Activated CD4-positive, alpha-beta T cell treated with anti-CD3 and anti-CD28 coated beads, Interleukin-2, amount 50 U/mL, for 4 hours (primary cell): ENCODE results near the gene EPHB1.

Experiments used
- DNase-seq, 2 experiments: peaks; one replicate each; pipeline ENCODE4 v3.0.0-alpha.2; 2020

The EPHB1 gene

GRCh38 chr3:134810052-134810435 lies 15.0 kb downstream of the EPHB1 start:
- no peak for DNase-seq

- DNase-seq, result no peak
These were observed 15.8 kb downstream of the EPHB1 start for GRCh38 chr3:134810850-134811249.

GRCh38 chr3:134813618-134814017 lies 18.6 kb downstream of the EPHB1 start:
- DNase-seq, result no peak

GRCh38 chr3:134815519-134815918 lies 20.5 kb downstream of the EPHB1 start:
- DNase-seq, result no peak

GRCh38 chr3:134816623-134817022 lies 21.6 kb downstream of the EPHB1 start:
- DNase-seq, result no peak

- DNase-seq, result no peak
These were observed 22.2 kb downstream of the EPHB1 start for GRCh38 chr3:134817297-134817696.

GRCh38 chr3:134820994-134821393 lies 25.9 kb downstream of the EPHB1 start:
- DNase-seq, result no peak

- no peak for DNase-seq
These were observed 27.0 kb downstream of the EPHB1 start for GRCh38 chr3:134822090-134822489.

- no peak for DNase-seq
These were observed 28.6 kb downstream of the EPHB1 start for GRCh38 chr3:134823679-134824078.

- DNase-seq, result no peak
These were observed 29.7 kb downstream of the EPHB1 start for GRCh38 chr3:134824791-134825190.

- DNase-seq, result no peak
These were observed 32.2 kb downstream of the EPHB1 start for GRCh38 chr3:134827213-134827612.

GRCh38 chr3:134829721-134830120 lies 34.7 kb downstream of the EPHB1 start:
- no peak for DNase-seq

- DNase-seq, result no peak
These were observed 37.5 kb downstream of the EPHB1 start for GRCh38 chr3:134832585-134832984.

- DNase-seq, result no peak
These were observed 38.5 kb downstream of the EPHB1 start for GRCh38 chr3:134833453-134834163.

- no peak for DNase-seq
These were observed 41.9 kb downstream of the EPHB1 start for GRCh38 chr3:134836921-134837320.

GRCh38 chr3:134838599-134838998 lies 43.5 kb downstream of the EPHB1 start:
- no peak for DNase-seq

GRCh38 chr3:134839422-134839821 lies 44.4 kb downstream of the EPHB1 start:
- no peak for DNase-seq

- DNase-seq, result no peak
These were observed 44.9 kb downstream of the EPHB1 start for GRCh38 chr3:134839990-134840389.

GRCh38 chr3:134840459-134840858 lies 45.4 kb downstream of the EPHB1 start:
- DNase-seq, result no peak

- no peak for DNase-seq
These were observed 51.0 kb downstream of the EPHB1 start for GRCh38 chr3:134846084-134846483.

GRCh38 chr3:134846911-134847317 lies 51.9 kb downstream of the EPHB1 start:
- no peak for DNase-seq

- no peak for DNase-seq
These were observed 52.3 kb downstream of the EPHB1 start for GRCh38 chr3:134847349-134847748.

- DNase-seq, result no peak
These were observed 54.5 kb downstream of the EPHB1 start for GRCh38 chr3:134849561-134849960.

GRCh38 chr3:134850761-134851160 lies 55.7 kb downstream of the EPHB1 start:
- DNase-seq, result no peak

- DNase-seq, result no peak
These were observed 57.1 kb downstream of the EPHB1 start for GRCh38 chr3:134852132-134852531.
